Skin of body (tissue), 2 donors: ENCODE results near the gene PDE1A. TPM values are rescaled to one million over a fixed set of nuclear protein-coding genes. Genes with fewer than 3 reads are reported as not detected.
A peak's percentile ranks its signal among the peaks of the same experiment; 100 is the strongest.

ENCODE experiments used
- DNase-seq: peaks from one replicate; lab custom pipeline; 2025; lab: John Stamatoyannopoulos, UW
- total RNA-seq: library from RNA; depleted of rRNA; stranded (reverse); fragments of >200 nt; gene quantifications from one replicate; pipeline ENCODE4 v1.2.3, GENCODE V29; 2014

The PDE1A gene
- total RNA-seq = 2.6 TPM

GRCh38 chr2:182426918-182427240 is at the start of gene PDE1A:
PDE1A (minus strand) TSS chr2:182427036.
- no peak for DNase-seq

GRCh38 chr2:182473635-182474034 is 46.8 kb upstream of the PDE1A start:
- DNase-seq = no peak

- no peak for DNase-seq
Measured at GRCh38 chr2:182463760-182464159, 36.9 kb upstream of the PDE1A start.

GRCh38 chr2:182456784-182457183 is 29.9 kb upstream of the PDE1A start:
- no peak for DNase-seq

- no peak for DNase-seq
Measured at GRCh38 chr2:182452456-182452990, 25.7 kb upstream of the PDE1A start.

- no peak for DNase-seq
Measured at GRCh38 chr2:182448371-182448770, 21.5 kb upstream of the PDE1A start.

- no peak for DNase-seq
Measured at GRCh38 chr2:182447863-182448262, 21.0 kb upstream of the PDE1A start.

- no peak for DNase-seq
Measured at GRCh38 chr2:182447163-182447562, 20.3 kb upstream of the PDE1A start.

- no peak for DNase-seq
Measured at GRCh38 chr2:182446087-182446486, 19.3 kb upstream of the PDE1A start.

- no peak for DNase-seq
Measured at GRCh38 chr2:182445391-182445965, 18.6 kb upstream of the PDE1A start.

- no peak for DNase-seq
Measured at GRCh38 chr2:182444806-182445205, 18.0 kb upstream of the PDE1A start.

GRCh38 chr2:182444170-182444569 is 17.3 kb upstream of the PDE1A start:
- DNase-seq = no peak

- no peak for DNase-seq
Measured at GRCh38 chr2:182436252-182436651, 9.4 kb upstream of the PDE1A start.

GRCh38 chr2:182435754-182436153 is 8.9 kb upstream of the PDE1A start:
- DNase-seq = no peak

GRCh38 chr2:182432051-182432450 is 5.2 kb upstream of the PDE1A start:
- DNase-seq = no peak

- no peak for DNase-seq
Measured at GRCh38 chr2:182428476-182428875, 1.6 kb upstream of the PDE1A start.

GRCh38 chr2:182426082-182426917 is 536 bp downstream of the PDE1A start:
- peak; percentile 19 for DNase-seq

GRCh38 chr2:182422864-182423263 is 4.0 kb downstream of the PDE1A start:
- DNase-seq = no peak

- DNase-seq = no peak
Measured at GRCh38 chr2:182420669-182421068, 6.2 kb downstream of the PDE1A start.

GRCh38 chr2:182416861-182417260 is 10.0 kb downstream of the PDE1A start:
- DNase-seq = no peak

- no peak for DNase-seq
Measured at GRCh38 chr2:182416191-182416590, 10.6 kb downstream of the PDE1A start.

- no peak for DNase-seq
Measured at GRCh38 chr2:182415771-182416170, 11.1 kb downstream of the PDE1A start.

GRCh38 chr2:182412858-182413257 is 14.0 kb downstream of the PDE1A start:
- DNase-seq = no peak
